HG03139 (cell line): ENCODE data around the gene SLC23A2.

Experiments
- ATAC-seq: cut with Tn5 transposase; IDR thresholded peaks from one replicate; pipeline ENCODE4 v1.9.1; 2021; ENCODE audit not compliant: unreplicated experiment

SLC23A2 gene

GRCh38 chr20:4967752-4968477, 33.4 kb downstream of the SLC23A2 start:
- ATAC-seq, result no peak

GRCh38 chr20:4966826-4967751, 34.2 kb downstream of the SLC23A2 start:
- ATAC-seq, result no peak

GRCh38 chr20:4962241-4962855, 39.0 kb downstream of the SLC23A2 start:
- ATAC-seq, result no peak

GRCh38 chr20:4961746-4962145, 39.6 kb downstream of the SLC23A2 start:
- no peak for ATAC-seq

GRCh38 chr20:4959592-4959991, 41.7 kb downstream of the SLC23A2 start:
- ATAC-seq, result no peak

- ATAC-seq, result no peak
These were observed 43.4 kb downstream of the SLC23A2 start for GRCh38 chr20:4957939-4958362.

GRCh38 chr20:4957187-4957586, 44.1 kb downstream of the SLC23A2 start:
- no peak for ATAC-seq

- no peak for ATAC-seq
These were observed 45.0 kb downstream of the SLC23A2 start for GRCh38 chr20:4956200-4956810.

- no peak for ATAC-seq
These were observed 47.4 kb downstream of the SLC23A2 start for GRCh38 chr20:4953881-4954280.

GRCh38 chr20:4952229-4952628, 49.1 kb downstream of the SLC23A2 start:
- ATAC-seq, result no peak

- ATAC-seq, result no peak
These were observed 50.0 kb downstream of the SLC23A2 start for GRCh38 chr20:4951299-4951698.

GRCh38 chr20:4950841-4951240, 50.5 kb downstream of the SLC23A2 start:
- no peak for ATAC-seq

- no peak for ATAC-seq
These were observed 50.9 kb downstream of the SLC23A2 start for GRCh38 chr20:4950437-4950836.

GRCh38 chr20:4949833-4950178, 51.5 kb downstream of the SLC23A2 start:
- ATAC-seq, result no peak

- ATAC-seq, result no peak
These were observed 53.3 kb downstream of the SLC23A2 start for GRCh38 chr20:4947817-4948559.

- no peak for ATAC-seq
These were observed 54.3 kb downstream of the SLC23A2 start for GRCh38 chr20:4946986-4947385.

GRCh38 chr20:4946585-4946984, 54.7 kb downstream of the SLC23A2 start:
- no peak for ATAC-seq

- ATAC-seq, result no peak
These were observed 56.6 kb downstream of the SLC23A2 start for GRCh38 chr20:4944518-4945313.

- ATAC-seq, result no peak
These were observed 59.0 kb downstream of the SLC23A2 start for GRCh38 chr20:4942331-4942730.
